Large intestine (tissue), 12 donors: Measurements from ENCODE around the gene SRSF11. TPM values are rescaled to one million over a fixed set of nuclear protein-coding genes. Genes with fewer than 3 reads are reported as not detected.
A peak's percentile ranks its signal among the peaks of the same experiment; 100 is the strongest.
"Not testable (repeated sequence)": the region's sequence is repeated elsewhere in the genome, so short reads cannot be mapped to it uniquely, and the experiment has no call there.

Source experiments
- DNase-seq, 2 donors: peaks; one replicate each; pipeline versions ENCODE4 v3.0.0 to v3.0.0-alpha.2; 2013
- H3K27ac ChIP-seq: one replicate; pipeline ENCODE4 v1.5.1; 2013; ENCODE audit warnings: low read length
- H3K27me3 ChIP-seq: 2 replicates; pipeline ENCODE4 v1.6.1; 2013; ENCODE audit warnings: low read length; ENCODE audit not compliant: control insufficient read depth, insufficient read depth
- H3K36me3 ChIP-seq: 2 replicates; pipeline ENCODE4 v1.6.1; 2013; ENCODE audit warnings: low read length; ENCODE audit not compliant: control insufficient read depth, insufficient read depth
- H3K4me1 ChIP-seq: one replicate; pipeline ENCODE4 v1.6.1; 2013; ENCODE audit warnings: low read length; ENCODE audit not compliant: control insufficient read depth, insufficient read depth
- H3K4me3 ChIP-seq: one replicate; pipeline ENCODE4 v1.5.1; 2013; ENCODE audit warnings: low read length
- H3K9me3 ChIP-seq: one replicate; pipeline ENCODE4 v1.6.1; 2013; ENCODE audit warnings: mild to moderate bottlenecking, low read depth, low read length, moderate library complexity; ENCODE audit not compliant: control insufficient read depth
- WGBS: methylation state at CpG from one replicate; pipeline ENCODE4 v1.1.5; 2013; ENCODE audit warnings: low lambda C conversion rate; ENCODE audit not compliant: insufficient coverage; 5-methylcytosine and 5-hydroxymethylcytosine counted together
- long read RNA-seq, 11 donors: transcript quantifications; one replicate each; lab custom pipeline, GENCODE V29; 2026
- polyA plus RNA-seq: library from polyadenylated mRNA; unstranded; fragments of 120-200 nt; gene quantifications from one replicate; pipeline ENCODE4 v1.2.1, GENCODE V29; 2013

The SRSF11 gene, protein sequence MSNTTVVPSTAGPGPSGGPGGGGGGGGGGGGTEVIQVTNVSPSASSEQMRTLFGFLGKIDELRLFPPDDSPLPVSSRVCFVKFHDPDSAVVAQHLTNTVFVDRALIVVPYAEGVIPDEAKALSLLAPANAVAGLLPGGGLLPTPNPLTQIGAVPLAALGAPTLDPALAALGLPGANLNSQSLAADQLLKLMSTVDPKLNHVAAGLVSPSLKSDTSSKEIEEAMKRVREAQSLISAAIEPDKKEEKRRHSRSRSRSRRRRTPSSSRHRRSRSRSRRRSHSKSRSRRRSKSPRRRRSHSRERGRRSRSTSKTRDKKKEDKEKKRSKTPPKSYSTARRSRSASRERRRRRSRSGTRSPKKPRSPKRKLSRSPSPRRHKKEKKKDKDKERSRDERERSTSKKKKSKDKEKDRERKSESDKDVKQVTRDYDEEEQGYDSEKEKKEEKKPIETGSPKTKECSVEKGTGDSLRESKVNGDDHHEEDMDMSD
- polyA plus RNA-seq = 310 TPM
- long read RNA-seq, donor 1, full-length matches to known transcripts = 13 of 61 reads
- long read RNA-seq, donor 1, partial matches to known transcripts = 48 of 61 reads
- long read RNA-seq, donor 1, other reads (novel, unspliced or antisense) = 0 of 61 reads
- long read RNA-seq, donor 2, full-length matches to known transcripts = 41 of 207 reads
- long read RNA-seq, donor 2, partial matches to known transcripts = 166 of 207 reads
- long read RNA-seq, donor 2, other reads (novel, unspliced or antisense) = 0 of 207 reads
- long read RNA-seq, donor 3 = 0 reads
- long read RNA-seq, donor 4, partial matches to known transcripts = 7 of 10 reads
- long read RNA-seq, donor 4, other reads (novel, unspliced or antisense) = 0 of 10 reads
- long read RNA-seq, donor 5, full-length matches to known transcripts = 17 of 102 reads
- long read RNA-seq, donor 5, partial matches to known transcripts = 80 of 102 reads
- long read RNA-seq, donor 5, other reads (novel, unspliced or antisense) = 5 of 102 reads
- long read RNA-seq, donor 6, full-length matches to known transcripts = 32 of 187 reads
- long read RNA-seq, donor 6, partial matches to known transcripts = 148 of 187 reads
- long read RNA-seq, donor 6, other reads (novel, unspliced or antisense) = 7 of 187 reads
- long read RNA-seq, donor 7, full-length matches to known transcripts = 14 of 49 reads
- long read RNA-seq, donor 7, partial matches to known transcripts = 35 of 49 reads
- long read RNA-seq, donor 7, other reads (novel, unspliced or antisense) = 0 of 49 reads
- long read RNA-seq, donor 8, full-length matches to known transcripts = 38 of 239 reads
- long read RNA-seq, donor 8, partial matches to known transcripts = 201 of 239 reads
- long read RNA-seq, donor 8, other reads (novel, unspliced or antisense) = 0 of 239 reads
- long read RNA-seq, donor 9, full-length matches to known transcripts = 20 of 150 reads
- long read RNA-seq, donor 9, partial matches to known transcripts = 130 of 150 reads
- long read RNA-seq, donor 9, other reads (novel, unspliced or antisense) = 0 of 150 reads
- long read RNA-seq, donor 10, full-length matches to known transcripts = 22 of 113 reads
- long read RNA-seq, donor 10, partial matches to known transcripts = 91 of 113 reads
- long read RNA-seq, donor 10, other reads (novel, unspliced or antisense) = 0 of 113 reads
- long read RNA-seq, donor 11, full-length matches to known transcripts = 13 of 88 reads
- long read RNA-seq, donor 11, partial matches to known transcripts = 75 of 88 reads
- long read RNA-seq, donor 11, other reads (novel, unspliced or antisense) = 0 of 88 reads

DNA sequence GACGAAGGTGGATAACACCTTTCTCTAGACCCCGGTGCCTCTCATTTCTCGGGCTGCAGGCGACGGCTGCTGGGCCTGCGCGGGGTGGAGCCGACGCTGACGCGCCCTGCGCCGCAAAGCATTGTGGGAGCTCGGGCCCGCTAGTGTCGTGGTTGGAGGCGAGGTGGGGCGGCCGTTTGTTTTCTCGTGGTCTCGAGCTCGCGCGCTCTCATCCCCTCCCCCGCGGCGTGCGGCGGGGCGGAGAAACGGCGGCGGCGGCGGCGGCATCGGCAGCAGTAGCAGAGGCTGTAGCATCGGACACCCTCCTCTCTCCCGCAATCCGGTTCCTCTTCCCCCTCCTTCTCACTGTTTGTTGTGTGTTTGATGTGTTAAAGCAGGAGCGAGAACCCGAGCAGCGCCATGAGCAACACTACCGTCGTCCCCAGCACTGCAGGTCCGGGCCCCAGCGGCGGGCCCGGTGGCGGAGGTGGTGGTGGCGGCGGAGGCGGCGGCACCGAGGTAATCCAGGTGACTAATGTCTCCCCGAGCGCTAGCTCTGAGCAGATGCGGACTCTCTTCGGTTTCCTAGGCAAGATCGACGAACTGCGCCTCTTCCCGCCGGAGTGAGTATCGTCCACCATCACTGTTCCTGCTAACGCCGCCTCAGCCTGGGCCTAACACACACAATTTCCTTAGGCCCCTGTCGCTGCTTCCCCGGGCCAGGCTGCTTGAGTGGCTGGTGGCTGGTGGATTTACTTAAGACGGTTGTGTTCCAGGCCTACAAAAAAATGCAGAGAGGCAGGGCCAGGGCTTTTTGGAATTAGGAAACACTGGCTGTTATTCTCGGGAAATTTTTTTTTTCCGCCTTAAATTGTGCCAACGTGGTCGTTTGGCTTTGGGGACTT is at the start of gene SRSF11:
TSS of gene SRSF11 (plus strand) at position 143 of the 884 bp plus-strand sequence. CDS start at position 400, 257 bp downstream.
- WGBS = no CpG with 5 or more reads among the region's 74 CpGs
- H3K9me3 ChIP-seq = no peaks in the 10 kb centered on the region
- H3K27me3 ChIP-seq = no peaks in the 10 kb centered on the region
- peaks cover 12% of the 10 kb centered on the region for H3K4me1 ChIP-seq
- DNase-seq = peak; percentile 95 to 97
- peak within 1 kb of the TSS; percentile 99 for H3K27ac ChIP-seq
- peaks cover 24% of the 10 kb centered on the region for H3K36me3 ChIP-seq
- H3K4me3 ChIP-seq = peak within 1 kb of the TSS; percentile 64

DNA sequence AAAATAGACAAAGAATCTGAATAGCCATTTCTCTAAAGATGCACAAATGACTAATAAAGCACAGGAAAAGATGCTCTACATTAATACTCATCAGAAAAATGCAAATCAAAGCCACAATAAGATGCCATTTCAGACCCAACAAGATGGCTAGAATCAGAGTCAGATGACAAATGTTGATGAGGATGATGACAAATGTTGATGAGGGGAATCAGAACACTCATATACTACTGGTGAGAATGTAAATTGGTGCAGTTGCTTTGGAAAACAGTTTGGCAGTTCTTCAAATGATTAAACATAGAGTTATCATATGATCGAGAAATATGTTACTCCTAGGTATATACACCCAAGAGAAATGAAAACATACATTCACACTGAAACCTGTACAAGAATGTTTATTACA is 49.7 kb upstream of the SRSF11 start:
- H3K27me3 ChIP-seq = no peaks in the 10 kb centered on the region
- no peak overlapping the region for H3K27ac ChIP-seq
- no CpG with 5 or more reads among the region's 1 CpG for WGBS
- no peaks in the 10 kb centered on the region for H3K9me3 ChIP-seq
- H3K4me3 ChIP-seq = no peak overlapping the region
- no peak for DNase-seq
- peaks cover 8% of the 10 kb centered on the region for H3K36me3 ChIP-seq
- H3K4me1 ChIP-seq = no peaks in the 10 kb centered on the region

GRCh38 chr1:70185181-70185580 is 36.0 kb upstream of the SRSF11 start:
- DNase-seq, H3K9me3 ChIP-seq, H3K27me3 ChIP-seq, H3K4me1 ChIP-seq, H3K36me3 ChIP-seq, H3K27ac ChIP-seq, H3K4me3 ChIP-seq: not testable (repeated sequence)
- no CpG with 5 or more reads among the region's 3 CpGs for WGBS

- Histone ChIP-seq H3K9me3 (no peaks in the 10 kb centered on the region), H3K27me3 (no peaks in the 10 kb centered on the region), H3K27ac (no peak overlapping the region), H3K4me1 (no peaks in the 10 kb centered on the region), H3K36me3 (no peaks in the 10 kb centered on the region), H3K4me3 (no peak overlapping the region)
- DNase-seq = no peak
- no CpG with 5 or more reads among the region's 2 CpGs for WGBS
Observed at GRCh38 chr1:70188522-70188921, 32.7 kb upstream of the SRSF11 start.

DNA sequence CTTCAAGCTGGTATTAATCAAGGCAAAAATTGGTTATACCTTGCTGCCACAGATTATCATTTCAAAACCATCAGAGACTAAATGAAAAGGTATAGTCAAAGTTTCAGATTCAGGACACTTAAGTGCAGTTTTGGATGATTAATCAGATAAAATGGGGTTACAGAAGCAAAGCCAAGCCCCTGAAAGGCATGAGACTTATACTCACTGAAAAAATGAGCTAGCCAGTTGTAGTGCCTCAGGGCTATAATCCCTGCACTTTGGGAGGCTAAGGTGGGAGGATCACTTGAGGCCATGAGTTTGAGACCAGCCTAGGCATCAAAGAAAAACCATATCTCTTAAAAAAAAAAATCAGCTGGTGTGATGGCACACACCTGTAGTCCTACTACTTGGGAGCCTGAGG is 31.0 kb upstream of the SRSF11 start:
- Histone ChIP-seq H3K4me3 (no peak overlapping the region), H3K36me3 (no peaks in the 10 kb centered on the region), H3K9me3 (no peaks in the 10 kb centered on the region), H3K4me1 (no peaks in the 10 kb centered on the region), H3K27me3 (no peaks in the 10 kb centered on the region), H3K27ac (no peak overlapping the region)
- DNase-seq = no peak

DNA sequence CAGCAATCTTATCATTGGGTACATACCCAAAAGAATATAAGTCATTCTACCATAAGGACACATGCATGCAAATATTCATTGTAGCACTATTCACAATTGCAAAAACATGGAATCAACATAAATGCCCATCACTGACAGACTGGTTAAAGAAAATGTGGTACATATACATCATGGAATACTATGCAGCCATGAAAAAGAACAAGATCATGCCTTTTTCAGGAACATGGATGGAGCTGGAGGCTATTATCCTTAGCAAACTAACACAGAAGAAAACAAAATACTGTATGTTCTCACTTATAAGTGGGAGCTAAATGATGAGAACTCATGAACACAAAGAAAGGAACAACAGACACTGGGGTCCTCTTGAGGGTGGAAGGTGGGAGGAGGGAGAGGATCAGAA is 28.7 kb upstream of the SRSF11 start:
- not testable (repeated sequence) for H3K4me1 ChIP-seq, H3K27ac ChIP-seq, H3K36me3 ChIP-seq, H3K4me3 ChIP-seq, H3K27me3 ChIP-seq, H3K9me3 ChIP-seq, DNase-seq

GRCh38 chr1:70194601-70195000 is 26.6 kb upstream of the SRSF11 start:
- Histone ChIP-seq H3K27me3 (no peaks in the 10 kb centered on the region), H3K4me1 (no peaks in the 10 kb centered on the region), H3K4me3 (no peak overlapping the region), H3K27ac (no peak overlapping the region), H3K36me3 (no peaks in the 10 kb centered on the region), H3K9me3 (no peaks in the 10 kb centered on the region)
- DNase-seq = no peak

DNA sequence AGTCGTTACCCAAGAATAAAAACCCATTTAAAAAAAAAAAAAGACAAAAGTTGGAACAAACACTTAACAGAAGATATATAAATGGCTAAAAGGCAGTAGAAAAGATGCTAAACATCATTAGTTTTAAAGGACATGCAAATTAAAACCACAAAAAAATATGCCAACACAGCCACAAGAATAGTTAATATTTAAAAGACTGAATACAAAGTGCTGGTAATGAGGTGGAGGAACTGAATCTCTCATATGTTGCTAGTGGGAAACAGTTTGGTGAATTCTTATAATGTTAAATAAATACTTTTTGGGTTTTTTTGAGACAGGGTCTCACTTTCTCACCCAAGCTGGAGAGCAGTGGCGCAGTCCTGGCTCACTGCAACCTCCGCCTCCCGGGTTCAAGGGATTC is 25.8 kb upstream of the SRSF11 start:
- Histone ChIP-seq H3K27ac (no peak overlapping the region), H3K36me3 (no peaks in the 10 kb centered on the region), H3K4me1 (no peaks in the 10 kb centered on the region), H3K4me3 (no peak overlapping the region), H3K27me3 (no peaks in the 10 kb centered on the region), H3K9me3 (no peaks in the 10 kb centered on the region)
- no peak for DNase-seq
- WGBS = 91% methylated on average over 1 of the region's 4 CpGs

- Histone ChIP-seq H3K27me3 (no peaks in the 10 kb centered on the region), H3K27ac (no peak overlapping the region), H3K9me3 (no peaks in the 10 kb centered on the region), H3K4me1 (no peaks in the 10 kb centered on the region), H3K36me3 (no peaks in the 10 kb centered on the region), H3K4me3 (no peak overlapping the region)
- DNase-seq = no peak
- WGBS = 71% methylated on average over 1 of the region's 3 CpGs
Observed at GRCh38 chr1:70196333-70196732, 24.8 kb upstream of the SRSF11 start.
